Esophagus muscularis mucosa (tissue), 4 donors: ENCODE data around the gene ZNF394. TPM values are rescaled to one million over a fixed set of nuclear protein-coding genes. Genes with fewer than 3 reads are reported as not detected.

ENCODE experiments used
- DNase-seq: peaks from one replicate; pipeline ENCODE4 v3.0.0-alpha.2; 2017; ENCODE audit errors: extremely low spot score
- H3K27ac ChIP-seq, 4 donors: fragments of 200-600 bp; sonication (generic); replicated peaks in 1 of 4; 1 replicate in 3 of 4; 2 replicates in 1 of 4; pipeline ENCODE4 v1.5.1; 2016 to 2019; ENCODE audit warnings: mild to moderate bottlenecking in 1 of 4
- H3K27me3 ChIP-seq, 4 donors: fragments of 200-600 bp; sonication (generic); one replicate each; pipeline versions ENCODE4 v1.5.1 to v1.6.0; 2016 to 2019
- H3K36me3 ChIP-seq, 4 donors: fragments of 200-600 bp; sonication (generic); one replicate each; pipeline ENCODE4 v1.5.1; 2016 to 2019
- H3K4me1 ChIP-seq, 4 donors: fragments of 200-600 bp; sonication (generic); one replicate each; pipeline ENCODE4 v1.5.1; 2016 to 2019
- H3K4me3 ChIP-seq, 4 donors: fragments of 200-600 bp; sonication (generic); 1 replicate in 2 of 4; 2 replicates in 2 of 4; pipeline ENCODE4 v1.5.1; 2016 to 2019; ENCODE audit warnings: mild to moderate bottlenecking in 4 of 4, moderate library complexity in 1 of 4
- H3K9me3 ChIP-seq, 4 donors: fragments of 200-600 bp; sonication (generic); 1 replicate in 3 of 4; 2 replicates in 1 of 4; pipeline ENCODE4 v1.5.1; 2016 to 2019
- EP300 ChIP-seq: sonication (generic); formaldehyde crosslinking; IDR thresholded peaks from one replicate; pipeline ENCODE4 v1.6.1; 2017; ENCODE audit warnings: antibody characterized with exemption
- POLR2A ChIP-seq: fragments of 450-650 bp; IDR thresholded peaks from one replicate; pipeline ENCODE4 v1.6.1; 2017; ENCODE audit warnings: antibody characterized with exemption, moderate library complexity, mild to moderate bottlenecking, low read depth
- POLR2AphosphoS5 ChIP-seq, 2 donors: sonication (generic); formaldehyde crosslinking; IDR thresholded peaks; one replicate each; pipeline ENCODE4 v1.6.1; 2017; ENCODE audit warnings: antibody characterized with exemption in 2 of 2
- WGBS: methylation state at CpG from one replicate; pipeline ENCODE4 v1.1.5; 2018; 5-methylcytosine and 5-hydroxymethylcytosine counted together
- intact Hi-C: fragments of 100-400 bp; cut with DNase I; formaldehyde crosslinking; loops from one replicate; pipeline ENCODE4 v1.15.1; 2023
- total RNA-seq, 4 donors: library from RNA; depleted of rRNA; stranded (reverse); fragments of >200 nt; gene quantifications; one replicate each; pipeline versions ENCODE4 v1.1.0 to v1.2.1, GENCODE V29; 2016
- TF ChIP-seq, protein P1 (sequence below), 3 experiments: fragments of 200-600 bp in 2 of 3; fragments of 450-650 bp in 1 of 3; sonication (generic) in 2 of 3; IDR thresholded peaks; one replicate each; pipeline ENCODE4 v1.5.1; 2017 to 2019; ENCODE audit warnings: antibody characterized with exemption in 3 of 3, mild to moderate bottlenecking in 2 of 3, moderate library complexity in 1 of 3

ZNF394 gene
- total RNA-seq, 4 donors from 2014 or later, result 26.6 to 37.9 (median 32.7) TPM

DNA sequence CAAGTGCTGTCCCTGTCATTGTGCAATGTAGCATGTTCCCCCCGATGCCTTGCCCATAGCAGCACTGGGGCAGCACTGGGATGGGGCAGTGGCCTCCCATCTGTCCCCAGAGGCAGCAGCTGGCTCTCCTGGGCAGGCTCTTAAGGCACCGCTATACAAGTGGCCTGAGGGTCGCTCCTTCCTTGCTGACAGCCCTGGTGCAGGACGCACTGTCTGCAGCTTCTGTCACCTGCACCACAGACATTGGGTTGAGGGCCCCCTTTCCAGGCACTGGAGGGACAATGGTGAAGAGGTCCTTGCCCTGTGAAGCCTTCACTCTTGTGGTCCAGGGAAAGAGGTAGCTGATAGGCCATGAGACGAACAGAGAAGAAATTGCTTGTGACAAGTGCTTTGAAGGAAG, 50.8 kb downstream of the ZNF394 start:
- no peak for DNase-seq
- no peaks in the 10 kb centered on the region for H3K9me3 ChIP-seq
- H3K36me3 ChIP-seq, result peaks cover 68 to 100% (median 94%) of the 10 kb centered on the region in 4 donors
- peaks cover 0 to 13% (median 0%) of the 10 kb centered on the region in 4 donors for H3K4me1 ChIP-seq
- no peak overlapping the region for H3K27ac ChIP-seq
- H3K4me3 ChIP-seq, result no peak overlapping the region
- no peak for TF ChIP-seq POLR2A
- TF ChIP-seq POLR2AphosphoS5 (IDR thresholded peaks at IDR 0.05), result no peak
- TF ChIP-seq, protein P1, sequence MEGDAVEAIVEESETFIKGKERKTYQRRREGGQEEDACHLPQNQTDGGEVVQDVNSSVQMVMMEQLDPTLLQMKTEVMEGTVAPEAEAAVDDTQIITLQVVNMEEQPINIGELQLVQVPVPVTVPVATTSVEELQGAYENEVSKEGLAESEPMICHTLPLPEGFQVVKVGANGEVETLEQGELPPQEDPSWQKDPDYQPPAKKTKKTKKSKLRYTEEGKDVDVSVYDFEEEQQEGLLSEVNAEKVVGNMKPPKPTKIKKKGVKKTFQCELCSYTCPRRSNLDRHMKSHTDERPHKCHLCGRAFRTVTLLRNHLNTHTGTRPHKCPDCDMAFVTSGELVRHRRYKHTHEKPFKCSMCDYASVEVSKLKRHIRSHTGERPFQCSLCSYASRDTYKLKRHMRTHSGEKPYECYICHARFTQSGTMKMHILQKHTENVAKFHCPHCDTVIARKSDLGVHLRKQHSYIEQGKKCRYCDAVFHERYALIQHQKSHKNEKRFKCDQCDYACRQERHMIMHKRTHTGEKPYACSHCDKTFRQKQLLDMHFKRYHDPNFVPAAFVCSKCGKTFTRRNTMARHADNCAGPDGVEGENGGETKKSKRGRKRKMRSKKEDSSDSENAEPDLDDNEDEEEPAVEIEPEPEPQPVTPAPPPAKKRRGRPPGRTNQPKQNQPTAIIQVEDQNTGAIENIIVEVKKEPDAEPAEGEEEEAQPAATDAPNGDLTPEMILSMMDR (IDR thresholded peaks at IDR 0.05), result no peak
- TF ChIP-seq EP300, result no peak
- 88% methylated on average over 5 of the region's 5 CpGs for WGBS
- no peaks in the 10 kb centered on the region for H3K27me3 ChIP-seq
- intact Hi-C loops, result no loop called here

DNA sequence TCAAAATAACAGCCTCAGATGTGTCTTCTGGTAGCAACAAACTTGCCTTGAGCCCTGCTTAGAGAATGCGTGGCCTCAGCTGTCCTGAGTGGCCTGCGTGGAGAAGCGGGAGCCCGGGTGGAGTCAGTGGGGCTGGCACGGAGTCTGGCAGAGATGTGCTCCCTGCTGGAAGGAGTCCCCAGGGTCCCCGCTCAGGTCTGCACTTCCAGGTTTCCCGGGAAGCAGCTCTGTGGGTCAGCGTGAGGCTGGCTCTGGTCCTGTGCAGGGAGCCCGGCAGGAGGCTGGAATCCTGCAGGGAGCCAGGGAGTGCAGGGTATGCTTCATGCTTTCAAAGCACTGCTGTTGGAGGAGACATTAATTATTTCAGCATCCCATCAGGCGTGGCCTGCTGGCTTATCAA, 51.2 kb downstream of the ZNF394 start:
- no peak for TF ChIP-seq POLR2A
- TF ChIP-seq POLR2AphosphoS5 (IDR thresholded peaks at IDR 0.05), result no peak
- no peak for TF ChIP-seq EP300
- TF ChIP-seq, protein P1 (IDR thresholded peaks at IDR 0.05), result no peak
- Histone ChIP-seq H3K9me3 (no peaks in the 10 kb centered on the region), H3K4me1 (peaks cover 0 to 13% (median 0%) of the 10 kb centered on the region in 4 donors), H3K36me3 (peaks cover 70 to 100% (median 94%) of the 10 kb centered on the region in 4 donors), H3K27me3 (no peaks in the 10 kb centered on the region), H3K4me3 (no peak overlapping the region), H3K27ac (no peak overlapping the region)
- no peak for DNase-seq
- WGBS, result 90% methylated on average over 7 of the region's 10 CpGs
- intact Hi-C loops, result no loop called here

DNA sequence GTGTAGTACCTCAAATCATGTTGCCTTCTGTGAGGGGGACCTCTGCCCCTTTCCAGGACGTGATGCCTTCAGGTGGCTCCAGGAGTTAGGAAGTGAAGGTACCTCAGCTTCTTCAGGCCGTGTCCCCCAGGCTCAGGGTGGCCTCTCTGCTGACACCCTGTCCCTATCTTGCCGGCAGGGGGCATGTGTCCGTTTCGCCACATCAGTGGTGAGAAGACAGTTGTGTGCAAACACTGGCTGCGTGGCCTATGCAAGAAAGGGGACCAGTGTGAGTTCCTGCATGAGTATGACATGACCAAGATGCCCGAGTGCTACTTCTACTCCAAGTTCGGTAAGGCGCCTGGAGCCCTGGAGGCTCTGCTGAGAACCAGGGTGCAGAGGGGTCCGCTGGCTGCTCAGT, 52.1 kb downstream of the ZNF394 start:
- H3K36me3 ChIP-seq, result peaks cover 65 to 100% (median 91%) of the 10 kb centered on the region in 4 donors
- 87% methylated on average over 8 of the region's 10 CpGs for WGBS
- no peaks in the 10 kb centered on the region for H3K9me3 ChIP-seq
- no peak overlapping the region for H3K27ac ChIP-seq
- no peak overlapping the region for H3K4me3 ChIP-seq
- intact Hi-C loops, result no loop called here
- no peak for TF ChIP-seq EP300
- TF ChIP-seq POLR2AphosphoS5 (IDR thresholded peaks at IDR 0.05), result no peak
- TF ChIP-seq POLR2A, result no peak
- TF ChIP-seq, protein P1 (IDR thresholded peaks at IDR 0.05), result no peak
- no peak for DNase-seq
- H3K27me3 ChIP-seq, result no peaks in the 10 kb centered on the region
- H3K4me1 ChIP-seq, result peaks cover 0 to 13% (median 3%) of the 10 kb centered on the region in 4 donors

DNA sequence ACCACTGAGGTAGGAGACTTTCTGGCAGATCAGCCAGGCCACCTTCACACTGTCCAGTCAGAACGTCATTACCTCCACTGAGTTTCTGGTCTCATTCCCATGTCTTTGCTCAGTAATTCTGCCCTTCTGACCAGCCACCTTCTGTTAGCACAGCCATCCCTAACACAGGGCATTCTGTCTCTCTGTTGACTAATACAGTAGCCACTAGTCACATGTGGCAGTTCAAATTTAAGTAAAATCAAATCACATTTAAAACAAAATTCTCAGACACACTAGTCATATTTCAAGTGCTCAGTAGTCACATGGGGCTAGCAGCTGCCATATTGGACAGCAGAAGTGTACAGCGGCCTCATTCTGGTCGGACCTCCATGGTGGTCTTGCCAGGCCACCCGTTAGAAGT, 54.0 kb downstream of the ZNF394 start:
- no peak for DNase-seq
- intact Hi-C loops, result no loop called here
- H3K4me1 ChIP-seq, result peaks cover 4 to 16% (median 13%) of the 10 kb centered on the region in 4 donors

More for the DNA sequence above, 54.0 kb downstream of the ZNF394 start:
- 88% methylated on average over 4 of the region's 4 CpGs for WGBS
- no peak overlapping the region for H3K4me3 ChIP-seq
- no peaks in the 10 kb centered on the region for H3K9me3 ChIP-seq
- H3K27ac ChIP-seq, result no peak overlapping the region
- peaks cover 55 to 91% (median 77%) of the 10 kb centered on the region in 4 donors for H3K36me3 ChIP-seq
- TF ChIP-seq POLR2A, result no peak
- TF ChIP-seq, protein P1 (IDR thresholded peaks at IDR 0.05), result no peak
- TF ChIP-seq POLR2AphosphoS5 (IDR thresholded peaks at IDR 0.05), result no peak
- no peak for TF ChIP-seq EP300
- H3K27me3 ChIP-seq, result no peaks in the 10 kb centered on the region

Other genes with a start within 250 kb of the ZNF394 start
- not detected for gene MYH16, start 227.4 kb downstream of the ZNF394 start, total RNA-seq
- 100 to 1,000 TPM in 2 of 4 donors, 10 to 100 TPM in 2; 83.1 to 105 (median 99.8) TPM for gene ARPC1A, start 174.4 kb downstream of the ZNF394 start, total RNA-seq
- 100 to 1,000 TPM; 101 to 153 (median 134) TPM for gene ARPC1B, start 125.6 kb downstream of the ZNF394 start, total RNA-seq
- gene PDAP1, start 91.7 kb downstream of the ZNF394 start, total RNA-seq, result 100 to 1,000 TPM in 2 of 4 donors, 10 to 100 TPM in 2; 85.9 to 116 (median 99.9) TPM
- 10 to 100 TPM; 61.8 to 82.0 (median 66.2) TPM for gene BUD31, start 91.3 kb downstream of the ZNF394 start, total RNA-seq
- gene PTCD1, start 61.5 kb downstream of the ZNF394 start, total RNA-seq, result 10 to 100 TPM in 1 of 4 donors, 1 to 10 TPM in 3; 5.3 to 10.2 (median 7.6) TPM
- gene CPSF4, start 61.3 kb downstream of the ZNF394 start, total RNA-seq, result 10 to 100 TPM; 19.1 to 25.3 (median 20.8) TPM
- gene ATP5MF, start 34.1 kb downstream of the ZNF394 start, total RNA-seq, result 100 to 1,000 TPM; 487 to 697 (median 507) TPM
- 1 to 10 TPM; 2.5 to 6.2 (median 3.0) TPM for gene ZNF789, start 27.4 kb downstream of the ZNF394 start, total RNA-seq
- gene ZKSCAN5, start 4.4 kb upstream of the ZNF394 start, total RNA-seq, result 10 to 100 TPM in 2 of 4 donors, 1 to 10 TPM in 2; 9.6 to 11.2 (median 10.5) TPM
- 1 to 10 TPM; 2.1 to 3.8 (median 3.3) TPM for gene FAM200A, start 51.8 kb upstream of the ZNF394 start, total RNA-seq
- 100 to 1,000 TPM in 3 of 4 donors, 10 to 100 TPM in 1; 92.3 to 140 (median 112) TPM for gene ZNF655, start 58.4 kb upstream of the ZNF394 start, total RNA-seq
- gene TMEM225B, start 98.0 kb upstream of the ZNF394 start, total RNA-seq, result under 1 TPM in 2 of 4 donors, not detected in 2; 0.32 to 0.57 TPM
- gene ZSCAN25, start 116.7 kb upstream of the ZNF394 start, total RNA-seq, result 10 to 100 TPM; 12.1 to 17.1 (median 14.2) TPM
- gene CYP3A5, start 179.7 kb upstream of the ZNF394 start, total RNA-seq, result 1 to 10 TPM in 3 of 4 donors, under 1 TPM in 1; 0.91 to 4.6 (median 2.3) TPM
- gene CYP3A7, start 234.9 kb upstream of the ZNF394 start, total RNA-seq, result under 1 TPM in 2 of 4 donors, not detected in 2; 0.26 to 0.34 TPM